Activated naive CD4-positive, alpha-beta T cell treated with anti-CD3 and anti-CD28 coated beads, Interleukin-2, amount 50 U/mL, for 24 hours (primary cell): ENCODE measurements around the gene CD248.
A peak's percentile ranks its signal among the peaks of the same experiment; 100 is the strongest.
"Not testable (repeated sequence)": the region's sequence is repeated elsewhere in the genome, so short reads cannot be mapped to it uniquely, and the experiment has no call there.

Source experiments
- H3K27ac Mint-ChIP-seq: one replicate; pipeline ENCODE4 v1.8.0; 2021; ENCODE audit warnings: mild to moderate bottlenecking, mixed read lengths
- H3K27me3 Mint-ChIP-seq: one replicate; pipeline ENCODE4 v1.8.0; 2021; ENCODE audit warnings: mixed read lengths
- H3K36me3 Mint-ChIP-seq: one replicate; pipeline ENCODE4 v1.8.0; 2021; ENCODE audit warnings: mixed read lengths
- H3K4me1 Mint-ChIP-seq: one replicate; pipeline ENCODE4 v1.8.0; 2021; ENCODE audit warnings: mixed read lengths
- H3K4me3 Mint-ChIP-seq: one replicate; pipeline ENCODE4 v1.8.0; 2021; ENCODE audit warnings: mild to moderate bottlenecking, mixed read lengths
- H3K9me3 Mint-ChIP-seq: one replicate; pipeline ENCODE4 v1.8.0; 2021; ENCODE audit warnings: mixed read lengths

The CD248 gene

GRCh38 chr11:66316849-66317251 is at the start of gene CD248:
TSS of gene CD248 (minus strand) at chr11:66317044. CDS start at chr11:66317027, 17 bp downstream.
- Mint-ChIP-seq H3K4me1 (peaks cover 66% of the 10 kb centered on the region), H3K4me3 (peak within 1 kb of the TSS; percentile 44), H3K36me3 (no peaks in the 10 kb centered on the region), H3K27ac (peak within 1 kb of the TSS; percentile 82), H3K27me3 (no peaks in the 10 kb centered on the region), H3K9me3 (no peaks in the 10 kb centered on the region)

GRCh38 chr11:66365711-66366619 is 49.1 kb upstream of the CD248 start:
- H3K27ac Mint-ChIP-seq: peak overlapping the region; percentile 41
- H3K27me3 Mint-ChIP-seq: no peaks in the 10 kb centered on the region
- no peaks in the 10 kb centered on the region for H3K9me3 Mint-ChIP-seq
- peaks cover 2% of the 10 kb centered on the region for H3K36me3 Mint-ChIP-seq
- H3K4me1 Mint-ChIP-seq: peaks cover 11% of the 10 kb centered on the region
- H3K4me3 Mint-ChIP-seq: no peak overlapping the region

- Mint-ChIP-seq H3K27ac (no peak overlapping the region), H3K4me1 (peaks cover 6% of the 10 kb centered on the region), H3K9me3 (no peaks in the 10 kb centered on the region), H3K36me3 (peaks cover 2% of the 10 kb centered on the region), H3K4me3 (no peak overlapping the region), H3K27me3 (no peaks in the 10 kb centered on the region)
Observed at GRCh38 chr11:66365166-66365565, 48.3 kb upstream of the CD248 start.

- Mint-ChIP-seq H3K27me3 (no peaks in the 10 kb centered on the region), H3K4me1 (no peaks in the 10 kb centered on the region), H3K4me3 (no peak overlapping the region), H3K27ac (no peak overlapping the region), H3K36me3 (peaks cover 2% of the 10 kb centered on the region), H3K9me3 (no peaks in the 10 kb centered on the region)
Observed at GRCh38 chr11:66363805-66364535, 47.1 kb upstream of the CD248 start.

GRCh38 chr11:66363187-66363601 is 46.4 kb upstream of the CD248 start:
- no peaks in the 10 kb centered on the region for H3K4me1 Mint-ChIP-seq

GRCh38 chr11:66362481-66363147 is 45.8 kb upstream of the CD248 start:
- Mint-ChIP-seq H3K4me3 (no peak overlapping the region), H3K27ac (no peak overlapping the region), H3K36me3 (peaks cover 2% of the 10 kb centered on the region), H3K9me3 (no peaks in the 10 kb centered on the region), H3K4me1 (no peaks in the 10 kb centered on the region), H3K27me3 (no peaks in the 10 kb centered on the region)

More at GRCh38 chr11:66363187-66363601, 46.4 kb upstream of the CD248 start:
- H3K27ac Mint-ChIP-seq: no peak overlapping the region
- H3K9me3 Mint-ChIP-seq: no peaks in the 10 kb centered on the region
- peaks cover 2% of the 10 kb centered on the region for H3K36me3 Mint-ChIP-seq
- H3K27me3 Mint-ChIP-seq: no peaks in the 10 kb centered on the region
- no peak overlapping the region for H3K4me3 Mint-ChIP-seq

- H3K4me1 Mint-ChIP-seq: no peaks in the 10 kb centered on the region
- no peak overlapping the region for H3K27ac Mint-ChIP-seq
- H3K9me3 Mint-ChIP-seq: no peaks in the 10 kb centered on the region
- no peak overlapping the region for H3K4me3 Mint-ChIP-seq
- peaks cover 2% of the 10 kb centered on the region for H3K36me3 Mint-ChIP-seq
- H3K27me3 Mint-ChIP-seq: no peaks in the 10 kb centered on the region
Observed at GRCh38 chr11:66361502-66361941, 44.7 kb upstream of the CD248 start.

- Mint-ChIP-seq H3K4me1 (no peaks in the 10 kb centered on the region), H3K27ac (no peak overlapping the region), H3K4me3 (no peak overlapping the region), H3K9me3 (no peaks in the 10 kb centered on the region), H3K27me3 (no peaks in the 10 kb centered on the region), H3K36me3 (peaks cover 2% of the 10 kb centered on the region)
Observed at GRCh38 chr11:66360406-66361073, 43.7 kb upstream of the CD248 start.

- no peaks in the 10 kb centered on the region for H3K9me3 Mint-ChIP-seq
- H3K4me1 Mint-ChIP-seq: no peaks in the 10 kb centered on the region
- H3K27ac Mint-ChIP-seq: no peak overlapping the region
- no peak overlapping the region for H3K4me3 Mint-ChIP-seq
- peaks cover 2% of the 10 kb centered on the region for H3K36me3 Mint-ChIP-seq
- H3K27me3 Mint-ChIP-seq: no peaks in the 10 kb centered on the region
Observed at GRCh38 chr11:66359662-66360087, 42.8 kb upstream of the CD248 start.

- not testable (repeated sequence) for H3K27ac Mint-ChIP-seq, H3K4me3 Mint-ChIP-seq, H3K9me3 Mint-ChIP-seq, H3K36me3 Mint-ChIP-seq, H3K27me3 Mint-ChIP-seq
- peaks cover 18% of the 10 kb centered on the region for H3K4me1 Mint-ChIP-seq
Observed at GRCh38 chr11:66350560-66351235, 33.9 kb upstream of the CD248 start.

- H3K36me3 Mint-ChIP-seq: peaks cover 3% of the 10 kb centered on the region
Observed at GRCh38 chr11:66349084-66349386, 32.2 kb upstream of the CD248 start.

GRCh38 chr11:66347425-66348276 is 30.8 kb upstream of the CD248 start, which contains the start of gene B4GAT1:
TSS of gene B4GAT1 (minus strand) at chr11:66347629. CDS start at chr11:66347545, 84 bp downstream.
- no peaks in the 10 kb centered on the region for H3K36me3 Mint-ChIP-seq
- H3K27ac Mint-ChIP-seq: peak within 1 kb of the TSS; percentile 99
- H3K4me1 Mint-ChIP-seq: peaks cover 39% of the 10 kb centered on the region
- H3K27me3 Mint-ChIP-seq: no peaks in the 10 kb centered on the region
- H3K4me3 Mint-ChIP-seq: peak within 1 kb of the TSS; percentile 86
- H3K9me3 Mint-ChIP-seq: no peaks in the 10 kb centered on the region

More at GRCh38 chr11:66349084-66349386, 32.2 kb upstream of the CD248 start:
- Mint-ChIP-seq H3K9me3 (no peaks in the 10 kb centered on the region), H3K27me3 (no peaks in the 10 kb centered on the region), H3K4me1 (peaks cover 28% of the 10 kb centered on the region), H3K27ac (peak overlapping the region; percentile 35), H3K4me3 (no peak overlapping the region)

- Mint-ChIP-seq H3K36me3 (no peaks in the 10 kb centered on the region), H3K9me3 (no peaks in the 10 kb centered on the region), H3K27ac (no peak overlapping the region)
Observed at GRCh38 chr11:66346476-66347424, 29.9 kb upstream of the CD248 start.

More at GRCh38 chr11:66346476-66347424, 29.9 kb upstream of the CD248 start:
- Mint-ChIP-seq H3K4me1 (peaks cover 41% of the 10 kb centered on the region), H3K27me3 (no peaks in the 10 kb centered on the region), H3K4me3 (peak overlapping the region; percentile 71)
